Mucosa of descending colon (tissue), 3 donors: ENCODE data around the gene GPANK1. TPM values are rescaled to one million over a fixed set of nuclear protein-coding genes. Genes with fewer than 3 reads are reported as not detected.
A peak's percentile ranks its signal among the peaks of the same experiment; 100 is the strongest.

Experiments used
- ATAC-seq: fragments of 200-7000 bp; cut with Tn5 transposase; one replicate; pipeline ENCODE4 v1.9.1; 2020; ENCODE audit warnings: mild to moderate bottlenecking, moderate library complexity
- DNase-seq, 3 donors: peaks; one replicate each; pipeline ENCODE4 v3.0.0-alpha.2; 2020
- H3K36me3 ChIP-seq: fragments of 200-600 bp; one replicate; pipeline ENCODE4 v1.8.0; 2021; ENCODE audit warnings: low read depth, mild to moderate bottlenecking
- H3K4me1 ChIP-seq: fragments of 200-600 bp; one replicate; pipeline ENCODE4 v1.8.0; 2021; ENCODE audit warnings: low read depth, mild to moderate bottlenecking
- H3K4me3 ChIP-seq: fragments of 200-600 bp; one replicate; pipeline ENCODE4 v1.8.0; 2021; ENCODE audit warnings: mild to moderate bottlenecking
- H3K9me3 ChIP-seq: fragments of 200-600 bp; one replicate; pipeline ENCODE4 v1.8.0; 2021; ENCODE audit warnings: mild to moderate bottlenecking
- CTCF ChIP-seq: fragments of 200-600 bp; IDR thresholded peaks from one replicate; pipeline ENCODE4 v1.8.0; 2022; ENCODE audit warnings: antibody characterized with exemption, mild to moderate bottlenecking
- intact Hi-C, 2 donors: fragments of 100-400 bp; cut with DNase I in 1 of 2; cut with micrococcal nuclease in 1 of 2; formaldehyde crosslinking; loops; one replicate each; pipeline versions ENCODE4 v1.11.0 to v1.11.1; 2022; cut with DNase I, micrococcal nuclease
- total RNA-seq, 3 donors: library from RNA; stranded (reverse); fragmentation: NEBNext Ultra II Directional in 2 of 3; extraction: Animal tissue kit (Norgen Biotek cat#: 25700) in 2 of 3; gene quantifications; one replicate each; pipeline versions ENCODE4 v1.2.1 to v1.2.4, GENCODE V29; 2021 to 2023
- donor health status: DM: no; HTN: no; CAD: no; lungs with moderate emphysema.
- donor health status: DM: no; HTN: no; CAD: no.
- donor health status: DM: no; HTN: yes; CAD: no.

Gene GPANK1
- total RNA-seq, 3 donors from 2014 or later = 13.4 to 17.7 (median 17.4) TPM

GRCh38 chr6:31654574-31655348 is 10.0 kb downstream of the GPANK1 start:
- intact Hi-C loops = no loop called here
- ATAC-seq = no peak

GRCh38 chr6:31652925-31653724 is 11.7 kb downstream of the GPANK1 start:
- DNase-seq = peak in 2 of 3 donors; percentile 87 to 88
- Histone ChIP-seq H3K9me3 (no peaks in the 10 kb centered on the region), H3K4me3 (peak overlapping the region; percentile 60), H3K36me3 (peaks cover 7% of the 10 kb centered on the region), H3K4me1 (peaks cover 27% of the 10 kb centered on the region)
- intact Hi-C loops = no loop called here
- ATAC-seq = peak; percentile 77
- TF ChIP-seq CTCF = no peak

More at GRCh38 chr6:31654574-31655348, 10.0 kb downstream of the GPANK1 start:
- H3K4me3 ChIP-seq = no peak overlapping the region
- no peaks in the 10 kb centered on the region for H3K9me3 ChIP-seq
- no peak for DNase-seq
- peaks cover 43% of the 10 kb centered on the region for H3K4me1 ChIP-seq
- TF ChIP-seq CTCF = no peak
- H3K36me3 ChIP-seq = no peaks in the 10 kb centered on the region

- no peaks in the 10 kb centered on the region for H3K9me3 ChIP-seq
- TF ChIP-seq CTCF = no peak
- ATAC-seq = peak; percentile 78
- H3K4me1 ChIP-seq = peaks cover 27% of the 10 kb centered on the region
- intact Hi-C loops = no loop called here
- peak overlapping the region; percentile 60 for H3K4me3 ChIP-seq
- peak in 1 of 3 donors; percentile 83 for DNase-seq
- H3K36me3 ChIP-seq = peaks cover 17% of the 10 kb centered on the region
These were observed 13.1 kb downstream of the GPANK1 start for GRCh38 chr6:31651602-31652191.

- ATAC-seq = no peak
- Histone ChIP-seq H3K36me3 (peaks cover 41% of the 10 kb centered on the region), H3K4me3 (no peak overlapping the region), H3K4me1 (no peaks in the 10 kb centered on the region), H3K9me3 (no peaks in the 10 kb centered on the region)
- TF ChIP-seq CTCF = no peak
- intact Hi-C loops = no loop called here
- DNase-seq = no peak
These were observed 19.5 kb downstream of the GPANK1 start for GRCh38 chr6:31645325-31645724.

- no peaks in the 10 kb centered on the region for H3K9me3 ChIP-seq
- ATAC-seq (no peak), DNase-seq (no peak)
- TF ChIP-seq CTCF = no peak
- peaks cover 41% of the 10 kb centered on the region for H3K36me3 ChIP-seq
- intact Hi-C loops = no loop called here
- no peak overlapping the region for H3K4me3 ChIP-seq
- no peaks in the 10 kb centered on the region for H3K4me1 ChIP-seq
These were observed 20.9 kb downstream of the GPANK1 start for GRCh38 chr6:31643818-31644454.
